B cell (primary cell): ENCODE results near the gene LBX2.

ENCODE experiments used
- EZH2 ChIP-seq: IDR thresholded peaks from 2 replicates; pipeline ENCODE4 v1.6.1; 2012; ENCODE audit warnings: borderline replicate concordance, low read depth, mild to moderate bottlenecking, moderate library complexity, low read length; ENCODE audit not compliant: insufficient read depth, poor library complexity, severe bottlenecking
- TF ChIP-seq, protein P1 (sequence below): fragments of 200-600 bp; IDR thresholded peaks from one replicate; pipeline ENCODE4 v1.8.0; 2022; ENCODE audit warnings: antibody characterized with exemption, mild to moderate bottlenecking

DNA sequence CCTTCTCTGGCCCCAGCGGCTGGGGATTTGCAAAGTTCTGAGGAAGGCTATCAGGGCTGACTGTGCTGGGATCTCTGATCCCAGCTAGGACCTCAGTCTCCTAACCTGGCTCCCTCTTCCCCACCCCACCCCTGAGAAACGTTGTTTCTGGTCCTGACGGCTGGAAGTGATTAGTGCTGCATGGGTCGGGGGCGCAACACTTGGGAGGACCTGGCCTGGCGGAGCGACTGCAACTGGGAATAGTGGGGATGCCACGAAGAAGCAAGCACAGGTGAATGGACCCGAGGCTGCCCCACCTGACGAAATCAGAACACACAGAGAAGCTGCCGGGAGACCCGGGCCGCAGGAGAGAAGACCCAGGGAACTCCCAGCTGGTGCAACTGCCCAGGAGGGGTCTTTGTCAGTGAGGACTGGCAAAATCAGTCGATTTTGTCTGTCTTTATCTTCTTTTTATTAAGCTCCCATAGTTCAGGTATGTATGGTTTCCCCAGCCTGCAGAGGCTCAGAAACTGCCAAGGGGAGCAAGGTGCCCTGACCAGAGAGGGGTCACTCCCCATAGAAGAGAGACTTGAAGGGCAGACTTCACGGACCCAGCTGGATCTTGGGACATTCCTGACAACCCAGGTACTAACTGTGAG is 656 bp upstream of the LBX2 start:
- TF ChIP-seq, protein P1, sequence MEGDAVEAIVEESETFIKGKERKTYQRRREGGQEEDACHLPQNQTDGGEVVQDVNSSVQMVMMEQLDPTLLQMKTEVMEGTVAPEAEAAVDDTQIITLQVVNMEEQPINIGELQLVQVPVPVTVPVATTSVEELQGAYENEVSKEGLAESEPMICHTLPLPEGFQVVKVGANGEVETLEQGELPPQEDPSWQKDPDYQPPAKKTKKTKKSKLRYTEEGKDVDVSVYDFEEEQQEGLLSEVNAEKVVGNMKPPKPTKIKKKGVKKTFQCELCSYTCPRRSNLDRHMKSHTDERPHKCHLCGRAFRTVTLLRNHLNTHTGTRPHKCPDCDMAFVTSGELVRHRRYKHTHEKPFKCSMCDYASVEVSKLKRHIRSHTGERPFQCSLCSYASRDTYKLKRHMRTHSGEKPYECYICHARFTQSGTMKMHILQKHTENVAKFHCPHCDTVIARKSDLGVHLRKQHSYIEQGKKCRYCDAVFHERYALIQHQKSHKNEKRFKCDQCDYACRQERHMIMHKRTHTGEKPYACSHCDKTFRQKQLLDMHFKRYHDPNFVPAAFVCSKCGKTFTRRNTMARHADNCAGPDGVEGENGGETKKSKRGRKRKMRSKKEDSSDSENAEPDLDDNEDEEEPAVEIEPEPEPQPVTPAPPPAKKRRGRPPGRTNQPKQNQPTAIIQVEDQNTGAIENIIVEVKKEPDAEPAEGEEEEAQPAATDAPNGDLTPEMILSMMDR: no peak
- TF ChIP-seq EZH2: no peak
